GM12892 (cell line): ENCODE measurements around the gene SLC12A4.

Source experiments
- POLR2AphosphoS5 ChIP-seq: IDR thresholded peaks from 2 replicates; pipeline ENCODE4 v1.6.1; 2011; ENCODE audit warnings: low read depth, low read length, control low read depth
- TAF1 ChIP-seq: IDR thresholded peaks from 2 replicates; pipeline ENCODE4 v1.6.1; 2011; ENCODE audit warnings: low read depth, mild to moderate bottlenecking, control low read depth, low read length, borderline replicate concordance

DNA sequence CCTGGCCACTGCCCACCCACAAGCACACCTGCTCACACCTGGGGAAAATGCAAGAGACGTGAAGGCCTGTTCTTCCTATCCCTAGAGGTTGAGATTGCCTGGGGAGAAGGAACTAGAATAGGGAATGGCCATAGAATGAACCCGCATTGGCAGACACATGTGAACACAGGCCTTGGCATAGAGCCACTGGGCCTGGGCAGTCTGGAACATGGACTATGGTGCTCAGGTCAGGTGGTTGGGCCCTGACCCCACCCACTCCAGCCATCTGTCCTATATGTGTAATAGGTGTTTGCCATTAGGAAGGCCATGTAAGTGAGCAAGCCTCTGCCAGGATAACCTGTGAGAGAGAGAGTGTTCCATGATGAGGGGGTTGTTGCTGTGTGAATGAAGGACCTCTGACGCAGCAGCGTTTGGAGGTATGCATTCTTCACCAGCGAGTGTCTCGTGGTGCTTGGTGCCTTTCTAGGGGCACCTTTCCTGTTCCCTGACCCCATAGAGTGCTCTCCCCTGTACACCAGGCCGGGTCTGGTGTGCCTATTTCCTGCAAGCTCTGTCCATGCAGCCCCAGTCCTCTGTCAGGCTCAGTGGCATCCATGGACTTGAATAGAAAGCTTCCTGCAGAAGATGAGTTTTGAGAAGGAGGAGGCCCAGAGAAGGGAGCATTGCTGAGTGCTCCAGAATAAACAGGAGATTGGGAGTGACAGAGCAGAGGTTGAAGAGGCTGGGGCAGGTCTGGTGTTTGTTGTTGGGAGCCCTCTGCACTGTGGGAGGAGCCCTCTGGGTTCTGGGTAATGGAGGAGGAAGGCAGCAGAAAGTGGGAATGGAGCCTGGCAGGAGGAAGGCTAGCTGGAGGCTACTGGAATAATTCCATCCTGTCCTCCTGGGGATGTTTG is 52.4 kb downstream of the SLC12A4 start:
- no peak for TF ChIP-seq TAF1
- TF ChIP-seq POLR2AphosphoS5: no peak
